Chondrocyte (in vitro differentiated cells): ENCODE results near the gene ZNF491. TPM values are rescaled to one million over a fixed set of nuclear protein-coding genes. Genes with fewer than 3 reads are reported as not detected.
A peak's percentile ranks its signal among the peaks of the same experiment; 100 is the strongest.
"Not testable (repeated sequence)": the region's sequence is repeated elsewhere in the genome, so short reads cannot be mapped to it uniquely, and the experiment has no call there.

Experiments used
- DNase-seq: peaks from one replicate; pipeline ENCODE4 v3.0.0; 2021; ENCODE audit warnings: mixed read lengths, low spot score
- H3K27ac Mint-ChIP-seq: one replicate; pipeline ENCODE4 v1.8.0; 2021; ENCODE audit warnings: mild to moderate bottlenecking, moderate library complexity, mixed read lengths; ENCODE audit not compliant: unreplicated experiment
- H3K27me3 Mint-ChIP-seq: 2 replicates; pipeline ENCODE4 v1.8.0; 2021; ENCODE audit warnings: low read depth, mixed read lengths
- H3K36me3 Mint-ChIP-seq: 2 replicates; pipeline ENCODE4 v1.8.0; 2021; ENCODE audit warnings: low read depth, mixed read lengths
- H3K4me1 Mint-ChIP-seq: 2 replicates; pipeline ENCODE4 v1.8.0; 2021; ENCODE audit warnings: low read depth, mild to moderate bottlenecking, mixed read lengths
- H3K4me3 Mint-ChIP-seq: one replicate; pipeline ENCODE4 v1.8.0; 2021; ENCODE audit warnings: mild to moderate bottlenecking, moderate library complexity, mixed read lengths; ENCODE audit not compliant: unreplicated experiment
- H3K9me3 Mint-ChIP-seq: 2 replicates; pipeline ENCODE4 v1.8.0; 2021; ENCODE audit warnings: low read depth, mixed read lengths
- CTCF ChIP-seq: fragments of 200-600 bp; sonication (generic); IDR thresholded peaks from 2 replicates; pipeline ENCODE4 v1.5.0; 2021; ENCODE audit warnings: antibody characterized with exemption, mild to moderate bottlenecking, moderate library complexity
- total RNA-seq: library from RNA; stranded (reverse); gene quantifications from 3 replicates; pipeline ENCODE4 v1.2.1, GENCODE V29; 2021

Gene ZNF491
- total RNA-seq, 1 donor from 2014 or later: 4.2 TPM

- H3K9me3 Mint-ChIP-seq: peaks cover 34% of the 10 kb centered on the region
- H3K27me3 Mint-ChIP-seq: peaks cover 3% of the 10 kb centered on the region
- H3K27ac Mint-ChIP-seq: peak within 1 kb of the TSS; percentile 100
- H3K4me1 Mint-ChIP-seq: peaks cover 17% of the 10 kb centered on the region
- peak; percentile 97 for DNase-seq
- H3K4me3 Mint-ChIP-seq: peak within 1 kb of the TSS; percentile 99
- TF ChIP-seq CTCF: peak; percentile 20
- peaks cover 11% of the 10 kb centered on the region for H3K36me3 Mint-ChIP-seq
Observed at GRCh38 chr19:11766597-11767591, 31.4 kb upstream of the ZNF491 start, which contains the start of gene ZNF441. ZNF441 (plus strand) TSS chr19:11767000; CDS start chr19:11767194, 194 bp downstream.

GRCh38 chr19:11767633-11768133 is 30.6 kb upstream of the ZNF491 start:
- H3K4me3 Mint-ChIP-seq: peak overlapping the region; percentile 99
- DNase-seq: no peak
- H3K27ac Mint-ChIP-seq: peak overlapping the region; percentile 100
- H3K4me1 Mint-ChIP-seq: peaks cover 17% of the 10 kb centered on the region
- peaks cover 37% of the 10 kb centered on the region for H3K9me3 Mint-ChIP-seq
- peaks cover 16% of the 10 kb centered on the region for H3K36me3 Mint-ChIP-seq
- H3K27me3 Mint-ChIP-seq: peaks cover 3% of the 10 kb centered on the region
- no peak for TF ChIP-seq CTCF

- no peak for TF ChIP-seq CTCF
- Mint-ChIP-seq H3K36me3 (peaks cover 17% of the 10 kb centered on the region), H3K27me3 (no peaks in the 10 kb centered on the region), H3K27ac (no peak overlapping the region), H3K4me1 (peaks cover 17% of the 10 kb centered on the region), H3K9me3 (peaks cover 42% of the 10 kb centered on the region), H3K4me3 (no peak overlapping the region)
- DNase-seq: no peak
Observed at GRCh38 chr19:11769995-11770394, 28.3 kb upstream of the ZNF491 start.

GRCh38 chr19:11771520-11771919 is 26.8 kb upstream of the ZNF491 start:
- peaks cover 22% of the 10 kb centered on the region for H3K36me3 Mint-ChIP-seq
- H3K4me1 Mint-ChIP-seq: peaks cover 15% of the 10 kb centered on the region
- peaks cover 50% of the 10 kb centered on the region for H3K9me3 Mint-ChIP-seq
- not testable (repeated sequence) for H3K4me3 Mint-ChIP-seq, DNase-seq, H3K27me3 Mint-ChIP-seq, H3K27ac Mint-ChIP-seq
- peak; percentile 43 for TF ChIP-seq CTCF

- not testable (repeated sequence) for H3K4me3 Mint-ChIP-seq, H3K27ac Mint-ChIP-seq, H3K4me1 Mint-ChIP-seq, H3K27me3 Mint-ChIP-seq, DNase-seq
- Mint-ChIP-seq H3K9me3 (peaks cover 68% of the 10 kb centered on the region), H3K36me3 (peaks cover 61% of the 10 kb centered on the region)
Observed at GRCh38 chr19:11776669-11777068, 21.7 kb upstream of the ZNF491 start.
